ENCODE measurements around the gene FCSK. TPM values are rescaled to one million over a fixed set of nuclear protein-coding genes. Genes with fewer than 3 reads are reported as not detected.
A peak's percentile ranks its signal among the peaks of the same experiment; 100 is the strongest.
"Not testable (repeated sequence)": the region's sequence is repeated elsewhere in the genome, so short reads cannot be mapped to it uniquely, and the experiment has no call there.

The FCSK gene
- total RNA-seq, 1 donor = 11.9 TPM

GRCh38 chr16:70442344-70442743 is 12.1 kb upstream of the FCSK start:
- TF ChIP-seq, protein P1, sequence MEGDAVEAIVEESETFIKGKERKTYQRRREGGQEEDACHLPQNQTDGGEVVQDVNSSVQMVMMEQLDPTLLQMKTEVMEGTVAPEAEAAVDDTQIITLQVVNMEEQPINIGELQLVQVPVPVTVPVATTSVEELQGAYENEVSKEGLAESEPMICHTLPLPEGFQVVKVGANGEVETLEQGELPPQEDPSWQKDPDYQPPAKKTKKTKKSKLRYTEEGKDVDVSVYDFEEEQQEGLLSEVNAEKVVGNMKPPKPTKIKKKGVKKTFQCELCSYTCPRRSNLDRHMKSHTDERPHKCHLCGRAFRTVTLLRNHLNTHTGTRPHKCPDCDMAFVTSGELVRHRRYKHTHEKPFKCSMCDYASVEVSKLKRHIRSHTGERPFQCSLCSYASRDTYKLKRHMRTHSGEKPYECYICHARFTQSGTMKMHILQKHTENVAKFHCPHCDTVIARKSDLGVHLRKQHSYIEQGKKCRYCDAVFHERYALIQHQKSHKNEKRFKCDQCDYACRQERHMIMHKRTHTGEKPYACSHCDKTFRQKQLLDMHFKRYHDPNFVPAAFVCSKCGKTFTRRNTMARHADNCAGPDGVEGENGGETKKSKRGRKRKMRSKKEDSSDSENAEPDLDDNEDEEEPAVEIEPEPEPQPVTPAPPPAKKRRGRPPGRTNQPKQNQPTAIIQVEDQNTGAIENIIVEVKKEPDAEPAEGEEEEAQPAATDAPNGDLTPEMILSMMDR (IDR thresholded peaks at IDR 0.05; ENCODE audit: extremely low read depth, low read depth, low read length) = no peak
- no peak for DNase-seq (ENCODE audit: insufficient read length, low spot score, missing footprints)

GRCh38 chr16:70444249-70445063 is 9.9 kb upstream of the FCSK start:
- Histone ChIP-seq H2AFZ (ENCODE audit: low read length) (peak overlapping the region; percentile 67), H3K4me2 (ENCODE audit: insufficient read depth, low read length) (no peak overlapping the region), H3K9me3 (ENCODE audit: low read depth, low read length) (no peaks in the 10 kb centered on the region)

More at GRCh38 chr16:70442344-70442743, 12.1 kb upstream of the FCSK start:
- peaks cover 8% of the 10 kb centered on the region for H4K20me1 ChIP-seq (ENCODE audit: insufficient read depth, low read length)
- no peak overlapping the region for H3K4me2 ChIP-seq (ENCODE audit: insufficient read depth, low read length)
- no peaks in the 10 kb centered on the region for H3K36me3 ChIP-seq (ENCODE audit: insufficient read depth, low read length)
- H3K4me3 ChIP-seq (ENCODE audit: insufficient read depth, low read length) = no peak overlapping the region
- peaks cover 10% of the 10 kb centered on the region for H3K4me1 ChIP-seq (ENCODE audit: insufficient read depth, low read length)
- H3K79me2 ChIP-seq (ENCODE audit: insufficient read depth, low read length) = peaks cover 7% of the 10 kb centered on the region
- H2AFZ ChIP-seq (ENCODE audit: low read length) = no peak overlapping the region
- no peaks in the 10 kb centered on the region for H3K27me3 ChIP-seq (ENCODE audit: insufficient read depth, low read length)
- no peak overlapping the region for H3K27ac ChIP-seq (ENCODE audit: low read depth, low read length)
- no peaks in the 10 kb centered on the region for H3K9me3 ChIP-seq (ENCODE audit: low read depth, low read length)

DNA sequence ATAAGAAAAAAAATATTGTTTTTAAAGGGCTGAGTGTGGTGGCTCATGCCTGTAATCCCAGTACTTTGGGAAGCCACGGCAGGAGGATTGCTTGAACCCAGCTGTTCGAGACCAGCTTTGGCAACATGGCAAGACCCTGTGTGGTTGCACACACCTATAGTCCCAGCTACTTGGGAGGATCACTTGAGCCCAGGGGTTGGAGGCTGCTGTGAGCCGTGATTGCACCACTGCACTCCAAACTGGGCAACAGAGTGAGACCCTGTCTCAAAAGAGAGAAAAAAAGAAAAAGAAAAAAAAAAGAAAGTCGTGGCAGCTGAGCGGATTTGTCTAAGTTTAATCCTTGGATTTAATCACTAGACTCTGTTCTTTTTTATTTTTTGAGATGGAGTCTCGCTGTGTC is 6.3 kb upstream of the FCSK start:
- TF ChIP-seq, protein P1 (IDR thresholded peaks at IDR 0.05; ENCODE audit: extremely low read depth, low read depth, low read length) = no peak
- no peak for DNase-seq (ENCODE audit: insufficient read length, low spot score, missing footprints)

More at GRCh38 chr16:70444249-70445063, 9.9 kb upstream of the FCSK start:
- no peaks in the 10 kb centered on the region for H4K20me1 ChIP-seq (ENCODE audit: insufficient read depth, low read length)
- no peaks in the 10 kb centered on the region for H3K27me3 ChIP-seq (ENCODE audit: insufficient read depth, low read length)
- TF ChIP-seq, protein P1 (IDR thresholded peaks at IDR 0.05; ENCODE audit: extremely low read depth, low read depth, low read length) = no peak
- H3K27ac ChIP-seq (ENCODE audit: low read depth, low read length) = no peak overlapping the region
- no peak for DNase-seq (ENCODE audit: insufficient read length, low spot score, missing footprints)
- H3K4me3 ChIP-seq (ENCODE audit: insufficient read depth, low read length) = no peak overlapping the region
- no peaks in the 10 kb centered on the region for H3K36me3 ChIP-seq (ENCODE audit: insufficient read depth, low read length)
- H3K79me2 ChIP-seq (ENCODE audit: insufficient read depth, low read length) = no peaks in the 10 kb centered on the region
- no peaks in the 10 kb centered on the region for H3K4me1 ChIP-seq (ENCODE audit: insufficient read depth, low read length)

GRCh38 chr16:70450142-70451003 is 4.0 kb upstream of the FCSK start:
- not testable (repeated sequence) for H4K20me1 ChIP-seq (ENCODE audit: insufficient read depth, low read length); H3K79me2 ChIP-seq (ENCODE audit: insufficient read depth, low read length); H3K27me3 ChIP-seq (ENCODE audit: insufficient read depth, low read length); DNase-seq (ENCODE audit: insufficient read length, low spot score, missing footprints); H3K9me3 ChIP-seq (ENCODE audit: low read depth, low read length); H3K36me3 ChIP-seq (ENCODE audit: insufficient read depth, low read length); H3K27ac ChIP-seq (ENCODE audit: low read depth, low read length); H2AFZ ChIP-seq (ENCODE audit: low read length); H3K4me2 ChIP-seq (ENCODE audit: insufficient read depth, low read length); H3K4me1 ChIP-seq (ENCODE audit: insufficient read depth, low read length)
- H3K4me3 ChIP-seq (ENCODE audit: insufficient read depth, low read length) = peak overlapping the region; percentile 37

More for the DNA sequence above, 6.3 kb upstream of the FCSK start:
- no peaks in the 10 kb centered on the region for H4K20me1 ChIP-seq (ENCODE audit: insufficient read depth, low read length)
- no peak overlapping the region for H2AFZ ChIP-seq (ENCODE audit: low read length)
- H3K27ac ChIP-seq (ENCODE audit: low read depth, low read length) = no peak overlapping the region
- no peaks in the 10 kb centered on the region for H3K36me3 ChIP-seq (ENCODE audit: insufficient read depth, low read length)
- no peaks in the 10 kb centered on the region for H3K27me3 ChIP-seq (ENCODE audit: insufficient read depth, low read length)
- H3K79me2 ChIP-seq (ENCODE audit: insufficient read depth, low read length) = no peaks in the 10 kb centered on the region
- H3K4me2 ChIP-seq (ENCODE audit: insufficient read depth, low read length) = no peak overlapping the region
- H3K4me3 ChIP-seq (ENCODE audit: insufficient read depth, low read length) = no peak overlapping the region
- no peaks in the 10 kb centered on the region for H3K4me1 ChIP-seq (ENCODE audit: insufficient read depth, low read length)
- H3K9me3 ChIP-seq (ENCODE audit: low read depth, low read length) = no peaks in the 10 kb centered on the region

- H2AFZ ChIP-seq (ENCODE audit: low read length) = peak overlapping the region; percentile 62
- H3K4me1 ChIP-seq (ENCODE audit: insufficient read depth, low read length); H3K27ac ChIP-seq (ENCODE audit: low read depth, low read length); H3K79me2 ChIP-seq (ENCODE audit: insufficient read depth, low read length); H3K4me2 ChIP-seq (ENCODE audit: insufficient read depth, low read length); DNase-seq (ENCODE audit: insufficient read length, low spot score, missing footprints); H4K20me1 ChIP-seq (ENCODE audit: insufficient read depth, low read length); H3K36me3 ChIP-seq (ENCODE audit: insufficient read depth, low read length); H3K9me3 ChIP-seq (ENCODE audit: low read depth, low read length); H3K27me3 ChIP-seq (ENCODE audit: insufficient read depth, low read length): not testable (repeated sequence)
- peak overlapping the region; percentile 37 for H3K4me3 ChIP-seq (ENCODE audit: insufficient read depth, low read length)
Measured at GRCh38 chr16:70451004-70451340, 3.4 kb upstream of the FCSK start.
